GOT3 (cell line): Measurements from ENCODE around the gene BCL6.

ENCODE experiments used
- DNase-seq: peaks from one replicate; lab custom pipeline; 2025; ENCODE audit warnings: mixed read lengths; lab: John Stamatoyannopoulos, UW

BCL6 gene

GRCh38 chr3:187745201-187746058 is at the start of gene BCL6:
Gene BCL6, minus strand, starts transcription at chr3:187745468. Its CDS starts 11,775 bp downstream, at chr3:187733693.
- DNase-seq: peak; percentile 89

- no peak for DNase-seq
Measured at GRCh38 chr3:187794731-187795130, 49.5 kb upstream of the BCL6 start.

GRCh38 chr3:187793618-187794017 is 48.4 kb upstream of the BCL6 start:
- DNase-seq: no peak

GRCh38 chr3:187792521-187792920 is 47.3 kb upstream of the BCL6 start:
- no peak for DNase-seq

- DNase-seq: no peak
Measured at GRCh38 chr3:187789872-187790271, 44.6 kb upstream of the BCL6 start.

GRCh38 chr3:187788984-187789857 is 44.0 kb upstream of the BCL6 start:
- DNase-seq: no peak

GRCh38 chr3:187783098-187783497 is 37.8 kb upstream of the BCL6 start:
- no peak for DNase-seq

GRCh38 chr3:187782006-187782405 is 36.7 kb upstream of the BCL6 start:
- DNase-seq: no peak

GRCh38 chr3:187781001-187781400 is 35.7 kb upstream of the BCL6 start:
- no peak for DNase-seq

- no peak for DNase-seq
Measured at GRCh38 chr3:187778726-187779125, 33.5 kb upstream of the BCL6 start.

- no peak for DNase-seq
Measured at GRCh38 chr3:187777331-187777941, 32.2 kb upstream of the BCL6 start.

GRCh38 chr3:187775549-187775948 is 30.3 kb upstream of the BCL6 start:
- DNase-seq: no peak

- DNase-seq: no peak
Measured at GRCh38 chr3:187774185-187774789, 29.0 kb upstream of the BCL6 start.

GRCh38 chr3:187773233-187774184 is 28.2 kb upstream of the BCL6 start:
- DNase-seq: no peak

- no peak for DNase-seq
Measured at GRCh38 chr3:187770224-187770623, 25.0 kb upstream of the BCL6 start.

GRCh38 chr3:187769771-187770170 is 24.5 kb upstream of the BCL6 start:
- DNase-seq: no peak

GRCh38 chr3:187767266-187768012 is 22.2 kb upstream of the BCL6 start:
- DNase-seq: no peak

- no peak for DNase-seq
Measured at GRCh38 chr3:187765342-187765741, 20.1 kb upstream of the BCL6 start.

GRCh38 chr3:187763850-187764648 is 18.8 kb upstream of the BCL6 start:
- no peak for DNase-seq
